B cell (primary cell): Measurements from ENCODE around the gene BUB1. TPM values are rescaled to one million over a fixed set of nuclear protein-coding genes. Genes with fewer than 3 reads are reported as not detected.
"Not testable (repeated sequence)": the region's sequence is repeated elsewhere in the genome, so short reads cannot be mapped to it uniquely, and the experiment has no call there.

Experiments used
- ATAC-seq: fragments of 200-7000 bp; cut with Tn5 transposase; one replicate; pipeline ENCODE4 v1.10.0; 2021; ENCODE audit warnings: low read depth, mild to moderate bottlenecking, moderate number of reproducible peaks, moderate library complexity
- CTCF ChIA-PET: fragments of 350-600 bp; sonication (Branson Sonifier 250); formaldehyde crosslinking; loops from one replicate; lab custom pipeline; 2021; ENCODE audit warnings: antibody characterized with exemption, inconsistent platforms; lab: Charles Lee
- POLR2A ChIA-PET: fragments of 350-600 bp; sonication (Branson Sonifier 250); formaldehyde crosslinking; loops from one replicate; lab custom pipeline; 2021; ENCODE audit warnings: antibody characterized with exemption; lab: Charles Lee
- DNase-seq: peaks from one replicate; pipeline ENCODE4 v3.0.0; 2013
- H2AFZ ChIP-seq: 2 replicates; pipeline ENCODE4 v1.6.1; 2012; ENCODE audit warnings: mild to moderate bottlenecking, low read depth, low read length; ENCODE audit not compliant: insufficient read depth, poor library complexity, severe bottlenecking
- H3K27ac ChIP-seq, 2 donors: 1 replicate in 1 of 2; 2 replicates in 1 of 2; pipeline ENCODE4 v1.5.1; 2012 to 2013; ENCODE audit warnings: low read length in 2 of 2, mild to moderate bottlenecking in 2 of 2, moderate library complexity in 1 of 2
- H3K27me3 ChIP-seq, 4 experiments: fragments of 200-600 bp in 1 of 4; sonication (generic) in 1 of 4; replicated peaks in 1 of 4; 1 replicate in 2 of 4; 2 replicates in 2 of 4; pipeline versions ENCODE4 v1.6.1 to v1.7.0; 2013 to 2016; ENCODE audit warnings: low read length in 3 of 4, mild to moderate bottlenecking in 2 of 4, mixed read lengths in 1 of 4, moderate library complexity in 1 of 4; ENCODE audit not compliant: insufficient read depth in 4 of 4, control insufficient read depth in 3 of 4; ENCODE audit errors: control extremely low read depth in 1 of 4
- H3K36me3 ChIP-seq, 2 experiments: replicated peaks in 1 of 2; 1 replicate in 1 of 2; 2 replicates in 1 of 2; pipeline versions ENCODE4 v1.6.1 to v1.7.1; 2013; ENCODE audit warnings: low read length in 1 of 2; ENCODE audit not compliant: insufficient read depth in 2 of 2, control insufficient read depth in 1 of 2; ENCODE audit errors: control extremely low read depth in 1 of 2, extremely low read depth in 1 of 2
- H3K4me1 ChIP-seq, 2 donors: fragments of 200-600 bp in 1 of 2; sonication (generic) in 1 of 2; 1 replicate in 1 of 2; 2 replicates in 1 of 2; pipeline versions ENCODE4 v1.5.1 to v1.6.1; 2013 to 2017; ENCODE audit warnings: low read length in 2 of 2; ENCODE audit not compliant: control insufficient read depth in 2 of 2, insufficient read depth in 2 of 2
- H3K4me2 ChIP-seq: replicated peaks from 2 replicates; pipeline ENCODE3; 2012; ENCODE audit warnings: mild to moderate bottlenecking, low read depth, low read length; ENCODE audit not compliant: poor library complexity, severe bottlenecking
- H3K4me3 ChIP-seq, 5 experiments: fragments of 200-600 bp in 1 of 5; sonication (generic) in 1 of 5; 1 replicate in 3 of 5; 2 replicates in 2 of 5; pipeline versions ENCODE4 v1.5.1 to v1.7.0; 2011 to 2016; ENCODE audit warnings: low read length in 4 of 5, mild to moderate bottlenecking in 4 of 5, low read depth in 2 of 5, control low read depth in 1 of 5, moderate library complexity in 1 of 5; ENCODE audit not compliant: insufficient read depth in 1 of 5; ENCODE audit errors: control extremely low read depth in 1 of 5, extremely low read depth in 1 of 5
- H3K79me2 ChIP-seq: fragments of 200-600 bp; sonication (generic); one replicate; pipeline ENCODE4 v1.6.0; 2016; ENCODE audit warnings: low read length; ENCODE audit not compliant: control insufficient read depth, insufficient read depth
- H3K9ac ChIP-seq: fragments of 200-600 bp; sonication (generic); 2 replicates; pipeline ENCODE4 v1.6.1; 2017; ENCODE audit warnings: mild to moderate bottlenecking, low read length, moderate library complexity
- H3K9me3 ChIP-seq, 3 donors: one replicate each; pipeline versions ENCODE4 v1.6.1 to v1.7.1; 2013; ENCODE audit warnings: low read length in 2 of 3; ENCODE audit not compliant: control insufficient read depth in 2 of 3, insufficient read depth in 1 of 3; ENCODE audit errors: control extremely low read depth in 1 of 3
- H4K20me1 ChIP-seq: 2 replicates; pipeline ENCODE4 v1.6.0; 2012; ENCODE audit warnings: mild to moderate bottlenecking, low read length; ENCODE audit not compliant: insufficient read depth, control insufficient read depth, poor library complexity, severe bottlenecking
- H3K27ac Mint-ChIP-seq: one replicate; pipeline ENCODE4 v1.8.0; 2021; ENCODE audit warnings: mixed read lengths
- H3K27me3 Mint-ChIP-seq: one replicate; pipeline ENCODE4 v1.8.0; 2021; ENCODE audit warnings: mixed read lengths
- H3K4me1 Mint-ChIP-seq: one replicate; pipeline ENCODE4 v1.8.0; 2021; ENCODE audit warnings: mixed read lengths
- H3K4me3 Mint-ChIP-seq: one replicate; pipeline ENCODE4 v1.8.0; 2021; ENCODE audit warnings: mixed read lengths
- H3K9me3 Mint-ChIP-seq: one replicate; pipeline ENCODE4 v1.8.0; 2022; ENCODE audit warnings: mixed read lengths; ENCODE audit not compliant: insufficient read depth
- CTCF ChIP-seq: fragments of 200-600 bp; IDR thresholded peaks from one replicate; pipeline ENCODE4 v1.8.0; 2022; ENCODE audit warnings: antibody characterized with exemption, mild to moderate bottlenecking
- EZH2 ChIP-seq: IDR thresholded peaks from 2 replicates; pipeline ENCODE4 v1.6.1; 2012; ENCODE audit warnings: borderline replicate concordance, low read depth, mild to moderate bottlenecking, moderate library complexity, low read length; ENCODE audit not compliant: insufficient read depth, poor library complexity, severe bottlenecking
- WGBS: methylation state at CpG from one replicate; pipeline ENCODE4 v1.1.5; 2013; ENCODE audit warnings: missing lambda C conversion rate; ENCODE audit not compliant: insufficient coverage; 5-methylcytosine and 5-hydroxymethylcytosine counted together
- intact Hi-C: fragments of 100-400 bp; cut with micrococcal nuclease; formaldehyde crosslinking; loops from one replicate; pipeline ENCODE4 v1.10.0; 2022
- polyA plus RNA-seq: library from polyadenylated mRNA; depleted of rRNA; stranded (reverse); fragments of >200 nt; gene quantifications from 2 replicates; pipeline ENCODE4 v1.2.3, GENCODE V29; 2012
- total RNA-seq, 2 donors: library from RNA; stranded (reverse); fragments of 120-200 nt in 1 of 2; gene quantifications; 1 replicate in 1 of 2; 2 replicates in 1 of 2; pipeline versions ENCODE4 v1.2.3 to v1.2.4, GENCODE V29; 2013 to 2022

BUB1 gene
- total and polyA plus RNA-seq, 2 donors (not counting 1 experiment from before 2014, with no cell fraction given) = 0.85 to 2.0 TPM

DNA sequence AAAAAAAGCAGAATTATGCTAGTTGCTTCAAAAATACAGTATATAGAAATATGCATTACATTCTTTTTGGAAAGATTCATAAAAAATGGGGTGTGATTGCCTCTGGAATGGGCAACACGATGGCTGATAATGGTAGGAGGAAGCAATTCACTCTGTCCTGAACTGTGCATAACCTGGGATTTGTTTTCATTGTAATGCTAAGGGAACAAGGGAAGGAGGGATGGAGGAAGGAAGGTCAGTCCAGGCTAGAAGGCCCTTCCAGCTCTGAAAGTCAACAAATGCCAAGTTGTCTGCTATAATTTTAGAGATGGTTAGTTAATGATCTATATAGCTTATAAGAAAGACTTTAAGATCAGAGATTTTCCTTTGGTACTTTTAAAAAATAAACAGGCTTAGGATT, 40.8 kb downstream of the BUB1 start:
- H3K27me3 ChIP-seq = no peaks in the 10 kb centered on the region
- H3K36me3 ChIP-seq = no peaks in the 10 kb centered on the region
- no peak overlapping the region for H3K9ac ChIP-seq
- no peak overlapping the region for H3K4me2 ChIP-seq
- Mint-ChIP-seq H3K27me3 (no peaks in the 10 kb centered on the region), H3K27ac (no peak overlapping the region), H3K4me1 (no peaks in the 10 kb centered on the region), H3K4me3 (no peak overlapping the region), H3K9me3 (no peaks in the 10 kb centered on the region)
- H3K4me3 ChIP-seq = no peak overlapping the region
- H3K27ac ChIP-seq = no peak overlapping the region
- H3K9me3 ChIP-seq = no peaks in the 10 kb centered on the region
- no peak for TF ChIP-seq EZH2
- TF ChIP-seq CTCF = no peak
- POLR2A ChIA-PET = no interaction called here
- 86% methylated on average over 1 of the region's 1 CpG for WGBS
- H4K20me1 ChIP-seq = no peaks in the 10 kb centered on the region
- intact Hi-C loops = no loop called here
- CTCF ChIA-PET = no interaction called here
- H3K79me2 ChIP-seq = no peaks in the 10 kb centered on the region
- DNase-seq (no peak), ATAC-seq (no peak)
- no peak overlapping the region for H2AFZ ChIP-seq
- H3K4me1 ChIP-seq = no peaks in the 10 kb centered on the region

- H3K4me1 Mint-ChIP-seq, ATAC-seq, H3K9ac ChIP-seq, H2AFZ ChIP-seq, H3K4me3 Mint-ChIP-seq, H3K4me3 ChIP-seq, H3K4me2 ChIP-seq, POLR2A ChIA-PET, H3K9me3 ChIP-seq, H3K27ac ChIP-seq, CTCF ChIA-PET, H3K27me3 Mint-ChIP-seq, H4K20me1 ChIP-seq, H3K79me2 ChIP-seq, H3K36me3 ChIP-seq, H3K27me3 ChIP-seq, H3K9me3 Mint-ChIP-seq, H3K27ac Mint-ChIP-seq, DNase-seq, H3K4me1 ChIP-seq, intact Hi-C loops: not testable (repeated sequence)
- WGBS = no CpG with 5 or more reads among the region's 4 CpGs
Measured at GRCh38 chr2:110635949-110636628, 41.8 kb downstream of the BUB1 start.

DNA sequence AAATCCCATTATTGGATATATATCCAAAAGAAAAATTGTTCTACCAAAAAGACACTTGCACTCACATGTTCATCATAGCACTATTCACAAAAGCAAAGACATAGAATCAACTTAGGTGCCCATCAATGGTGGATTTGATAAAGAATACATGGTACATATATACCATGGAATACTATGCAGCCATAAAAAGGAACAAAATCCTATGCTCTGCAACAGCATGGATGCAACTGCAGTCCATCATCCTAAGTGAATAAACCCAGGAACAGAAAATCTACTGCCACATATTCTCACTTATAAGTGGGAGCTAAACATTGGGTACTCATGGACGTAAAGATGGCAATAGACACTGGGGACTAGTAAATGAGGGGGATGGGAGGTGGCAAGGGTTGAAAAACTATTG, 50.5 kb downstream of the BUB1 start:
- H3K79me2 ChIP-seq, H3K27me3 ChIP-seq, H3K27me3 Mint-ChIP-seq, H4K20me1 ChIP-seq, H3K4me1 Mint-ChIP-seq, H3K4me2 ChIP-seq, H2AFZ ChIP-seq, H3K27ac Mint-ChIP-seq, H3K4me1 ChIP-seq, CTCF ChIA-PET, DNase-seq, H3K36me3 ChIP-seq, H3K27ac ChIP-seq, ATAC-seq, H3K4me3 Mint-ChIP-seq, H3K9ac ChIP-seq, H3K9me3 ChIP-seq, intact Hi-C loops, H3K9me3 Mint-ChIP-seq, POLR2A ChIA-PET, H3K4me3 ChIP-seq: not testable (repeated sequence)
- WGBS = no CpG with 5 or more reads among the region's 1 CpG
